SK-N-SH treated with all-trans-retinoic acid at 6 μM for 48 hours (cell line): ENCODE measurements around the gene KCNK3.

Experiments
- CREB5 ChIP-seq: fragments of 250-450 bp; sonication (Bioruptor Pico); IDR thresholded peaks from 2 replicates; pipeline ENCODE4 v1.5.1; 2020; ENCODE audit warnings: low read depth, mild to moderate bottlenecking, moderate library complexity
- CSDC2 ChIP-seq: fragments of 250-450 bp; sonication (Bioruptor Pico); IDR thresholded peaks from 2 replicates; pipeline ENCODE4 v1.5.0; 2020; ENCODE audit warnings: mild to moderate bottlenecking, moderate library complexity
- CSRNP3 ChIP-seq: fragments of 250-450 bp; sonication (Bioruptor Pico); IDR thresholded peaks from 2 replicates; pipeline ENCODE4 v1.5.1; 2021; ENCODE audit warnings: mild to moderate bottlenecking, moderate library complexity
- PATZ1 ChIP-seq: fragments of 250-450 bp; sonication (Bioruptor Pico); IDR thresholded peaks from 2 replicates; pipeline ENCODE4 v1.8.0; 2020; ENCODE audit warnings: mild to moderate bottlenecking, moderate library complexity, borderline replicate concordance
- POU6F1 ChIP-seq: fragments of 250-450 bp; sonication (Bioruptor Pico); IDR thresholded peaks from 2 replicates; pipeline ENCODE4 v1.8.0; 2021; ENCODE audit warnings: low read depth, mild to moderate bottlenecking, moderate library complexity, borderline replicate concordance
- TCF4 ChIP-seq: fragments of 250-450 bp; sonication (Bioruptor Pico); IDR thresholded peaks from 2 replicates; pipeline ENCODE4 v1.8.0; 2021; ENCODE audit warnings: mild to moderate bottlenecking, moderate library complexity, borderline replicate concordance
- TOX ChIP-seq: fragments of 250-450 bp; sonication (Bioruptor Pico); IDR thresholded peaks from 2 replicates; pipeline ENCODE4 v1.8.0; 2021; ENCODE audit warnings: mild to moderate bottlenecking, moderate library complexity, borderline replicate concordance
- ZNF565 ChIP-seq: fragments of 450-650 bp; formaldehyde crosslinking; conservative IDR thresholded peaks from 2 replicates; pipeline ENCODE4 v1.5.0; 2020; ENCODE audit warnings: low read depth, mild to moderate bottlenecking, moderate library complexity

- TF ChIP-seq PATZ1 (CRISPR knock-in tag) (no peak), CSRNP3 (CRISPR knock-in tag) (no peak), TOX (CRISPR knock-in tag) (no peak), ZNF565 (no peak), CREB5 (CRISPR knock-in tag) (no peak), POU6F1 (CRISPR knock-in tag) (no peak), CSDC2 (CRISPR knock-in tag) (no peak), TCF4 (CRISPR knock-in tag) (no peak)
Measured at GRCh38 chr2:26706616-26707473, 14.3 kb downstream of the KCNK3 start.
